SK-N-MC (cell line): ENCODE results near the gene AGGF1.

Experiments
- EZH2 ChIP-seq: fragments of 200-600 bp; sonication (generic); IDR thresholded peaks from one replicate; pipeline ENCODE4 v1.6.1; 2017; ENCODE audit warnings: antibody characterized with exemption
- FOXP2 ChIP-seq: optimal IDR thresholded peaks from 2 replicates; pipeline ENCODE3; 2011; ENCODE audit warnings: mild to moderate bottlenecking, moderate library complexity; ENCODE audit not compliant: insufficient read depth; ENCODE audit errors: extremely low read length, control extremely low read depth
- POLR2AphosphoS5 ChIP-seq: IDR thresholded peaks from 2 replicates; pipeline ENCODE4 v1.6.1; 2012; ENCODE audit warnings: mild to moderate bottlenecking, low read depth, low read length, borderline replicate concordance

DNA sequence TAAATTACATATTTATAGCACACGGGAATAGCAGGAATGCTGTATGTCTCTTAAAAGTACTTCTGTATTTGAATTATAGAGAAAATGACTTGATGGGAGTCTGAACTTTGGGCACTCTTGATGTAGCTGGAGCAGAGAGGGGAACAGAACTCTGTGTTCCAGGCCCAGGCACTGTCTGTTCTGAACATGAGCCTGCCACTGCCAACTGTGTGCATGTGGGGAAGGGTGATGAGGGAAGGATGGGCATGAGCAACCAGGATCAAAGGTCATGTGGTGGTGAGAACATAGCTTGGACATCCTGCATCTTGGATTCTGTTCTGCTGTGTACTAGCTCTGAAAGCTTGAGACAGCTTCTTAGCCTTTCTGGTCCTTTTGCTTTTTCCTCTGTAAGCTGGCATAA is 73.3 kb downstream of the AGGF1 start:
- no peak for TF ChIP-seq POLR2AphosphoS5
- no peak for TF ChIP-seq EZH2
- no peak for TF ChIP-seq FOXP2
